NCI-H146 (cell line): ENCODE data around the gene PCLO.
"Not testable (repeated sequence)": the region's sequence is repeated elsewhere in the genome, so short reads cannot be mapped to it uniquely, and the experiment has no call there.

Source experiments
- DNase-seq: peaks from one replicate; lab custom pipeline; 2025; lab: John Stamatoyannopoulos, UW

Gene PCLO

DNA sequence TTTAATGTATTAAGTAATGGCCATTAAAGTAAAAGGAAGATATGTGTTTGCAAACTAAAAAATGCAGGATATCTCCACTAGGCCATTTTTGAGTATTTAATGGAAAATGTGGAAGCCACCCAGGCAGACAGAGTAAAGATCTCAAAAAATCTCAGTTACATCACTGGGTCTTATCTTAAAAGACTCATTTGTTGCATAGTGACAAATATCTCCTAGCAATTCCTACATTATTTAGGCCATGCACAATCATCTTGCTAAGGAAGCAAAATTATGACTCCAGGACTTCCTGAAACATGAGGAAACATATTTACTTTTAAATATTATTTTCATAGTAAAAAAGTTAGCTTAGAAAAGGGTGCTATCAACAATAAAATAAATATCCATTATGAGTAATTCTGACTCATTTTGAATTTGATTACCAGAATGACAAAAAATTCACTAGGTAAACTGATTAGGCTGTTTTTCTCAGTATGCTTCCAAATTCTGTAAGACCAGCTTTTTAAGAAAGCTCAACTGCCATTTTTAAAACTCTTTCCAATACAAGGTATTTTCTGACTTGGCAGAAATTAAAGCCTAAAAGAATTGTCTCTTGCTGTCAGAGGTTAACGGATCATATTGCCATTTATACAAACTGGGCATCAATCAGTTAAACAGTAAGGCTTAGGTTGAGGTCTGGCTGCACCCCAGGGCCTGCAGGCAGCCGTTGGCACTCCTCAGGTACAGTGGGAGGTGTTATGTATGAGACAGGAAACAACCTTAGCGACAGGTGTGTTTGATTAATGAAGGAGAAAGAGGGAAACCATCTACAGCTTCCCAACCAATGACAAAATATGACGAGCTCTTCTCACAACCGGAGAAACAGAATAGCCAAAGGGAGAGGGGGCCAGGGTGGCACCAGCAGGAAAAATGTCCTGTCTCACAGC, 31.8 kb downstream of the PCLO start:
- peak; percentile 85 for DNase-seq

DNA sequence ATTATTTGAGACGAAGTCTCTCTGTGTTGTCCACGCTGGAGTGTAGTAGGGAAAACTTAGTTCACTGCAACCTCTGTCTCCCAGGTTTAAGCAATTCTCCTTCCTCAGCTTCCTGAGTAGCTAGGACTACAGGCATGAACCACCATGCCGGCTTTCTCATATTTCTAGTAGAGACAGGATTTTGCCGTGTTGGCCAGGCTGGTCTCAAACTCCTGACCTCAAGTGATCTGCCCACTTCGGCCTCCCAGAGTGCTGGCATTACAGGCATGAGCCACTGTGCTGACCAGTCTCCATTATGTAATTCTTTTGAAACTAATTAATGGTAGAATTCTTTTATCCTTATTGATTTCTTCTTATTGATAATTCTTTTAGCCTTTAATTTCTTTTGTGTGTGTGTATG, 32.5 kb downstream of the PCLO start:
- DNase-seq = no peak

DNA sequence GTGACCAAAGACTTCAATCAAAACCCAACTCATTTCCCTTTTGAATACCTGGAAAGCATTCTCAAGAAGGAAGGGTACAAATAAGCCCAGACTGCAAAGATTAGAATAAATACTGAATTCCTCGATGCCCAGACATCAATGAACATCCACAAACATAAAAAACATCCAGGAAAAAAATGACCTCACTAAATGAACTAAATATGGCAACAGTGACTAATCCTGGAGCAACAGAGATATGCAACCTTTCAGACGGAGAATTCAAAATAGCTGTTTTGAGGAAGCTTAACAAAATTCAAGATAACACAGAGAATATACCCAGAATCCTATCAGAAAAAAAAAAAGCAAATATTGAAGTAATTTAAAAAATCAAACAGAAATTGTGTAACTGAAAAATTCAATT, 43.2 kb downstream of the PCLO start:
- DNase-seq = no peak

DNA sequence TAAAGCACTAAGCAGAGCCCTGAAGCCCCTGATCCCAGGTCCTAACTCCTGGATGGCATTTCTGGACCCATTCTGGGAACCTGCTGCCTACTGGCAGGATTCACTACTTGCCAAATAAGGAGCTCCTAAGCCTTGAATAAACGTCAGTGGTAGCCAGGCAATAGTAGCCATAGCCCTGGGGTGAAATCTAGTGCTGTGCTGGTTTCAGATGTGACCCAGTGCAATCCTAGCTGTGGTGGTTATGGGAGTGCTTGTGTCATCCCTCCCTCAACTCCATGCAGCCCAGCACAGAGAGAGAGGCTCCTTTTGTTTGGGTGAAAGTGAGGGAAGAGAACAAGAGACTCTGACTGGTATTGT, 43.7 kb downstream of the PCLO start:
- DNase-seq = no peak

DNA sequence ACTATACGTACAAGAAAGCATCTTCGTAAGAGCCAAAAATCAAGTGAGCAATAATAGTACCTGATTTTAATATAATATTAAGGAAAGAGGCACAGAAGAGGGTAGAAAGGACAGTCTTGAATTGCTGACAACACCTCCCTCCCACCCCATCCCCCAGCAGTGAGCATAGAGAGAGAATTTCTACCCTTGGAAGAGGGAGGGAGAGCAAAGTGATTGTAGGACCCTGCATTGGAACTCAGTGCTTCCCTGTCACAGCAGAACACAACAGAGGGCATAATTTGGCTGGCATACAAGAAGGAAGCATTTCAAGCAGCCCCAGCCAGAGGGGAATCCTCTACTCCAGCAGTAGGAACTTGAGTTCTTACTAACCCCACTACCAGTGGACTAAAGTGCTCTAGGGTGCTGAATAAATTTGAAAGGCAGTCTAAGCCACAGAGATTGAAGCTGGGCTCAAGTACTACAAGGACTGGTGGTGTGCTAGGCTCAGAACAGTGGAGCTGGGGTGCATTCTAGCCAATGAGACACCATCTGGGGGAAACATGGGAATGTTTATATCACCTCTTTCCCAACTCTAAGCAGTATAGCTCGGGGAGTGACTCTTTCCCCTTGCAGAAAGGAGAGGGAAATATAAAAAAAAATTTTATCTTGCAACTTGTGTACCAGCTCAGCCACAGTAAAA, 44.2 kb downstream of the PCLO start:
- DNase-seq = no peak

DNA sequence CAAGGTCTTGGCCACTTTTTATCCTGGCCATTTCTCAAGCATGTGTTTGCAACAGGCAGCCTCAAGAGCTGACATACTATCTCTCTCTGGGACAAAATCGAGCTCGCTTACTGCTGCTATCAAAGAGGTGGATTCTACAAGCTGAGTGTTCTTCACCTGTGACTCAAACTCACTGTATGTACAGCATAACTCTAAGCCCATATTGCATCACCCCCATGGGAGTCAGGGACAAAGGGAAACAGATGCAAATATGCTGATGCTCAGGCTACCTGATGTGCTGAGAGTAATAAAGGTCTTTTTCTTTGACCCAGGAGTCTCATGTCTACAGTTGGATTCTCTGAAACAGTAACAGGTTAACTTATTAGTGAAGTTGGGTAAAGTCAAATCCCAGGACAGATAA, 45.2 kb downstream of the PCLO start:
- DNase-seq = no peak

DNA sequence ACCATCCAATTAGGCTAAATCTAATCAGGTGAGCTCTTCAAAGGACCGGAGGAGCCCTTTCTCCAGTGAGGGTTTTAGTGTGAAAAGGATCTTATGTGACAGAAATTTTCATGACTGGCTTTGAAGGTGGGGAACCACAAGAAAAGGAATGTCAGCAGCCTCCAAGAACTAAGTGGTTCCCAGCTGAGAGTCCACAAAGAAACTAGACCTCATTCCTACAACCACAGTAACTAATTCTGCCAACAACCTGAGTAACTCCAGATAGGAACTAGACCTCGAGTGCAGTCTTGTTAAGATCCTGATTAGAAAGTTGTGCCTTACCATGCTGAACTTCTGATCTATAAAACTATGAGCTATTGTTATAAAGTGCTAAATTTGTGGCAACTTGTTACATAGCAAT, 51.3 kb downstream of the PCLO start:
- no peak for DNase-seq

DNA sequence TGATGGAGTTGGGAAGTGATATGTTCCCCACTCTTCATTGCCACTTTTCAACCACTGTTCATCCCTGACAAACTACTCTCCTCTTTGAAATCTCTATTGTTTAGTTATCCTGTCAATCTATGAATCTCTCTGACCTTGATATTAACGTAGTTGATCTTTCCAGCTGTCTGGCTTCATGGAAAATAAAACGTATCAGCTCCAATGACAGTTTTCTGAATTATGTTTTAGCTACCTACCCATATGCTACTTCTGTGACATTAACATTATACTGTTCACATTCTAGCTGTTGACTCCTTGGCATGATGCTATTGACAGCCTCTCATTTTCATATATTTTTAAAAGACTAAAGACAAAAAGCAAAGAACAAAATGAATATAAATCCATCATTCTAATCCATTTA, 53.3 kb downstream of the PCLO start:
- DNase-seq = no peak

DNA sequence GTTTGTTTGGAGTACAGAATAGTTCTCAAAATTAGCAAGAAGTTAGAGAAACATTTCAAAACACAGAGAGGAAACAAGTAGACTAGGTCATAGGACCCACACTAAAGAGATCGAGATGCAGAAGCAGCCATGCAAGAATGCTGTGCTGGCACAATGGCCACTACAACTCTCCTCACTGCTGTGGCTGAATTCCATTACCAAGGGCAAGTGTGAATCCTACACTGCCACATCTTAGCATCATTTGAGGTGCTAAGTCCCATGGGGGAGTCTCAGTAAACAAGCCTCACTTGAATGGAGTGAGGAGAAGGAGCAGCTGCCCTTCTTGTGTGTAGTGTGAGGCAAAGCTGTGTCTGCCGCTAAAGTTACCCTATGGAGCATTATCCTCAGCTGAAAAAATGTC, 56.7 kb downstream of the PCLO start:
- DNase-seq = no peak

DNA sequence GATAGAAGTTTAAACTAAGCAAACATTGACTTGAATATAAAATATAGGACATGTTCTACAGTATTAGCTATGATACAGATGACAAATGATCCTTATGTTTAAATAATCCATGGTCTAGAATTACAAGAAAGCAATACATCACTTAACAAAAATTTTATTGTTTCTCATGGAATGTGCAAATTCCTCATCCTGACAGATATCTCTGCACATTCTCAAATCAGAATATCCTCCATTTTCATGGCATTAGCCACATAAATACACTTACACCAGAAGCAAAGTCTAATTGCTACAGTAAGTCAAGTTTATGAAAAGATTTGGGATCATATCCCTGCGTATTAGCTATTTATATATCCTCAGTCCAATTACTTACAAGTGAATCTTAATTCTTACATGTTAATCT, 57.6 kb downstream of the PCLO start:
- DNase-seq = no peak

DNA sequence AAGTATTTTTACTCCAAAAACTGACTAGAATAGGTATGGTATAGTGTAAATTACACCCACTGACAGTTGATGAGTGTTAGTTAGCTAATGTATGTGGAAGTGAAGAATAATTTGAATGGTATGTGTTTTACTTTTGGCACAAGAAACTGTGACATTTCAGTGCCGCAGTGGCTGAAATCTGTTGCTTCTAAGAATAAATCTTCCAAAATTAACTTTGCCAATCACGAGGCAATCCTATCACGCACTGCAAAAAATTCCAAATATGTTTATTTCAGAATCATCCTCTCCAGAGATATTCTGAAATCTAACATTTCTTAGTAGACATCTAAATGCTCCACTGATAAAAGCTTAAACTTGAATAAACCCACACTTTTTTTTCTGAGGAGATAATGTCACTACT, 61.2 kb downstream of the PCLO start:
- DNase-seq = no peak

DNA sequence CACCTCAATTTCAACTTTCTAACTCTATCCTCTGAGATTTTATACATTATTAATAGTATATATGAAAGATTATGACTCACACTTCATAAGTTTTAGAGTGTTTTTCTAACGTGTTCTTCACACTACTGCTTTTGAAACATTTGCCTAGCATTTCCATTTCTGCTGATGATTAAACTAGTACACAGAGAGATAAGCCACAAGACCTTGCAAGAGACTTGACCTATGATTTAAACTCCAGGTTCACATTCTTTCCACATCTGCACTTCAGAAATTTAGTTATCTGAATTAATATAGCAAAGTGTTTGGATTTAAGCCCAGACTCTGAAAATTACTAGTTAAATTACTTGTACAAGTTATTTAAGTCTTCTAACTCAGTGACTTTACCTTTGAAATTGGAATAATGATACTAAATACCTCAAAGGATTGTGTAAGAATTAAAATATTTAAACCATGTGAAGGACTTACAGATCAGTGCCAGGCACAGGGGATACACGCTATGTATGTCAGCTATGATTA, 66.6 kb downstream of the PCLO start:
- no peak for DNase-seq

DNA sequence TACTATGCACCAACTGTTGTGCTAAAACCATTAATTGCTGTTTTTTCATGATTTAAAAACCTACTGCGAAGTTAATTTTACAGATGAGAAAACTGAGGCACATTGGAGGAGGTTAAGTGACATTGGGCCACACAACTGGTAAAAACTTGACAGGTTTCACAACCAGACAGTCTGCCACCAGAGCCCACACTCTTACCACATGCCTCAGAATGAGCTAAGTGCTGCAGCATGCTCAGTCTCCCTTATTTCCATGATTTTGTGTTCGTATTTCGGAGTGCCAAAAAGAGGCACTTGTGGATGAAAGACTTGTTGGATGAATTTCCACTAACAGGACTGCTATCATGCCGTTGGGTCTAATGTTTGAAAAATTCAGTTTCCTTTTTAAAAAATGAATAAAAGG, 77.4 kb downstream of the PCLO start:
- no peak for DNase-seq

DNA sequence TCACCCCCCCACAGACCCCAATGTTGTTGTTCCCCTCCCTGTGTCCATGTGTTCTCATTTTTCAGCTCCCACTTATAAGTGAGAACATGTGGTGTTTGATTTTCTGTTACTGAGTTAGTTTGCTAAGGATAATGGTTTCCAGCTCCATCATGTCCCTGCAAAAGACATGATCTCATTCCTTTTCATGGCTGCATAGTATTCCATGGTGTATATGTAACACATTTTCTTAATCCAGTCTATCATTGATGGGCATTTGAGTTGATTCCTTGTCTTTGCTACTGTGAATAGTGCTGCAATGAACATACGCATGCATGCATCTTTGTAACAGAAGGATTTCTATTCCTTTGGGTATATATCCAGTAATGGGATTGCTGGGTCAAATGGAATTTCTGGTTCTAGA, 82.8 kb downstream of the PCLO start:
- not testable (repeated sequence) for DNase-seq

DNA sequence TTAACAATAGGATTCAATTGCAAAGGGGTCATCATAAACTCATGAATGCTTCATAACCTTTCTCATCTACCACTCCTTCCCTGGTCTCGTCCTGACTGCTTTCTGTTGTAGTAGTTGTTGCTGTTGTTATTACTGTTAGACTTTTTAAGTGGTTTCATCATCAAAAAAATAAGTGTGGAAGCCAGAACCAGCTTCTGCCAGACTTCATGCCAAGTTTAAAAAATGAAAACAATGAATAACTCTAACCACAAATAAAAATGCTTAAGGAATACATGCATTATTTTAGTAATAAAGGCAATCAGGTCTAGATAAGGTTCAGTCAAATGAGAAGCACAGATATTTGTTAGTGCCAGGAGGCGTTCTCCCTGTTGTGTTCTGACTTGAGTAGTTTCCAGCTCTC, 85.4 kb downstream of the PCLO start:
- DNase-seq = no peak

DNA sequence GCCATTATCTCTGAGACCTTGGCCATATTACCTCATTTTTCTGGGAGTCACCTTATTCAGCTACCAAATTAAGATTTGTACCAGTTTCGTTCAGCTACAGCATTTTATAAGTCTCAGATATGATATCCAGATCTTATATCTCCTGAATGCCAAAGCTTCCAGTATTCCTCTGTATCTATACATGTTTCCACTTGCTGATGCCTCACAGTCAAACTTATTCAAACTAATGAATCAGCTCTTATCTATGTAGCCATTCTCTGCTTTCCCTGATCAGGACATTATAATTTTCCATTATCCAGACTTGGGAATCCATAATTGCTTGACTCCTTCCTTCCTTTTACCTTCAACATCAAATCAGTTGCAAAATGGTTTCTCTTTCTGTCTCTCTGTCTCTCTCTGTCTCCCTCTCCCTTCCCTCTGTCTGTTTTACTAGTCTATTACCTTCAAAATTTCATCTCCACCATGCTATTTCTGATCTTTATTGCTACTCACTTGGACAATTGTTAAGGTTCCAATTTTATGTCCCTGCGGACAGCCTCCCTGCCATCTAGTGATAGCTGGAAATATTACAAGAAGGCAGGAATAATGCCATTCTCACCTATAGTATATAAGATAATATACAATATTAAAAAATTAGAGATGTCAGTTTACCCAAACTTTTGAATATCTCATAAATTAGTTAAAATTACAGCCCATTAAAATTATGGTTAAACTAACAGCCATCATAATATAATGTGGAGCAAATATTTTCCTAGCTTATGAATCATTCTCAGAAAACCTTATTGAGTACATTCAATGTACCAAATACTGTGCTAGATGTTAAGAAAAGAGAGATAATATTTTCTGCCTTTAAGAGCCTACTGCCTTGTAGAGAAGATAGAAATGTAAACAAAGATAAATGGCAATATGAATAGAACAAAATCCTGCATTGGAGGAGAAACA, 89.8 kb downstream of the PCLO start:
- DNase-seq = peak; percentile 21

DNA sequence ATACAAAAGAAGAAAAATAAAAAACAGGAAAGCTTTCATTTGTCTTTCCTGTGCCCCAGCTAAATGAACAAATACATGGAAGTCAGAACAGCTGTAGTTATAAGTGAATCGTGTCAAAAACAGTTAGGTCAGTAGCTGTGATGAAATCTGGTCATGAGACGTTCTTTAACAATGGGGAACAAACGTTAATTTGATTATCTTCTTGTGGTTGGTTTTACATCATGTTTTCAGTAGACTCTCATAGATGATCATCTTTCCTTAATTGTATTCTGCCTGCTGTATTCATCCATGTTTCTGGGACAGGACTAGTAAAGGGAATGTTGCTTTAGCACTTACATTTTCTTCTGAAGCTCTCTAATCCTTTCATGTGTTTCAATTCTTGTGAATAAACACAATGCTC, 97.0 kb downstream of the PCLO start:
- DNase-seq = no peak

DNA sequence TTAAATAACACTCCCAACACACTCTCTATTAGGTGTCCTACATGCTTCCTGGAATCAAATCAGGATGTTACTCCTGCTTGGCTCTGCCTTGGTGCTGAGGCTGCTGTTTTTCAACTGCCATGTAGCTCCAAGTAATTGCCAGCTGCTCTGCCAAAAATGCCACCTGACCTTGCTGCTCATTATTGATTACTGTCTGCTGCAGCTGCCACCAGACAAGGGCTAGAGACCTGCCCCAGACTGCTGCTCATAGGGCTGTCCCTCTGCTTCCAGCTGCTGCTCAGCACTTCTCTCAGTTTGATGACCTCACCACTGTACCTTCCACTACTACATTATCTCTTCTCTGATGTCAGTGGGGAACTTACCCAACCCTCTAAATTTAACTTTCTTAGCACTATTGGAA, 102.5 kb downstream of the PCLO start:
- peak; percentile 94 for DNase-seq

DNA sequence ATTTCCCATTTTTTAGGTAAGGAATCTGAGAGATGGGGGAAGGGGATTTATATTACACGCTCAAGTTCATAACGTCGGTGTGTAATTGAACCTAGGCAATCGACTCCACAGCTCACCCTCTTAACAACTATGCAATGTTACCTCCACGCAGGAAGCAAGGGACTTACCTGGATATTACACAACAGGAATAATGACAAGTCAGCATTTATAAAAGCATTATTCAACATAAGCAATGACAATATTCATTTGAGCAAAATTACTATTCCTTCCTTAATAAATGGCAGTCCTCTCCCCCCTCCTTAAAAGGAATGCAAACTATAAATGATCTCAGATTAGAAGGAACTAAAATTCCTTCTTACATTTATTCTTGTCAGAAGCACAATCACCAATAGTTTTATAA, 104.0 kb downstream of the PCLO start:
- DNase-seq = no peak

DNA sequence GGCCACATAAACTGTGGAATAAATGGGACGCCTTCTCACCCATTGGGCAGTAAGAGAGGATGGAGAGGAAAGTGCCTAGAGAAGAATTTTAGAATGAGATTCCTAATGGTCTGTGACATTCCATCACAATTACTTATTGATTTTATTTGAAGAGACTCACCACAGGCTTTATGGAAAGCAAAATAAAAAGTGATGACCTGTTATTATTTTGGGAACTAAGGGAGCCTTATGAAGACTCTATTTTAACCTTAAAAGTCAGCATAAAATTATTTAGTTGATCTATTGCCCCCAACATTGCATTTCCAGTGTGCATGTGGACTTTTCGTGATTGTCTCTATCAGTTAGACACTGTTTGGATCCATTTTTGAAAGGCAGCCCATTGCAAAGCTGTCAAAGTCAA, 107.5 kb downstream of the PCLO start:
- no peak for DNase-seq

DNA sequence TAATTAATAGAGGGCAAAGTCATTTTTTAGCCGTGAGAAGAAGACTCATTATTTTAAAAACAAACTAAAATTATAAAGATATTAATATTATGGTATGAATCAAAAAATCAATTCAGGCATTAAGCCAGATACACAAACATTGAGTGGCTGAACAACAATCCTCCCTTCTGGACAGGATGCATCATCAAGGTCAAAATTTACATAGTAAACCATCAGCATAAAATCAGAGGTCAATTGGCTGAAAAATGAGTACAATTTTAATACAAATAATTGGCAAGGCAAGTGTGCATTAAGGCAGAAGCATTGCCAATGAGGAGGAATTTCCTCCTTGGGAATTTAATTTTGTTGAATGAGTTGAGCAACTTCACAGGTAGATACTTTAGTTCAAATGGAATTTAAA, 108.2 kb downstream of the PCLO start:
- no peak for DNase-seq

DNA sequence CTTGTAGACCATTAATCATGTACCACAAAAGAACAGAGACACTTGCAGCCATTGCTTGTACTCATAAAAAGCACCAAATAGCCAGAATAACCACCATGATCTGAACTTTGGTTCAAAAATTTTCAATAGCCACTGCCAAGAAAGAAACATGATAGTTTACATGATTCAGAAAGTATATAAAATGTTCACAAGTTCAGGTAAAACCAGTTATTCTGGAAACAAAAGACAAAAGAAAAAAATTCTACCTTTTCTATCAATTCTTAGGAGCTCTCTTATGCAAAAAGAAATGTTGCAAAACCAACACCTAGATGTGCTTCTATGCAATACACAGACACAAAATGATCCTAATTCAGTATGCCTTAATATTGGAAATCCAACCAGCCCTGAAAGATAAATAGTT, 108.7 kb downstream of the PCLO start:
- no peak for DNase-seq
